Neural progenitor cell (in vitro differentiated cells): ENCODE measurements around the gene PLOD3.

ENCODE experiments used
- EZH2 ChIP-seq: fragments of 200-600 bp; sonication (generic); IDR thresholded peaks from 2 replicates; pipeline ENCODE4 v1.6.1; 2017; ENCODE audit warnings: antibody characterized with exemption, mild to moderate bottlenecking, moderate library complexity
- EZH2phosphoT487 ChIP-seq: fragments of 200-600 bp; sonication (generic); IDR thresholded peaks from 2 replicates; pipeline ENCODE4 v1.6.1; 2017; ENCODE audit warnings: antibody characterized with exemption
- TF ChIP-seq, protein P1 (sequence below): fragments of 200-600 bp; sonication (generic); IDR thresholded peaks from 2 replicates; pipeline ENCODE4 v1.5.1; 2017; ENCODE audit warnings: antibody characterized with exemption, mild to moderate bottlenecking

DNA sequence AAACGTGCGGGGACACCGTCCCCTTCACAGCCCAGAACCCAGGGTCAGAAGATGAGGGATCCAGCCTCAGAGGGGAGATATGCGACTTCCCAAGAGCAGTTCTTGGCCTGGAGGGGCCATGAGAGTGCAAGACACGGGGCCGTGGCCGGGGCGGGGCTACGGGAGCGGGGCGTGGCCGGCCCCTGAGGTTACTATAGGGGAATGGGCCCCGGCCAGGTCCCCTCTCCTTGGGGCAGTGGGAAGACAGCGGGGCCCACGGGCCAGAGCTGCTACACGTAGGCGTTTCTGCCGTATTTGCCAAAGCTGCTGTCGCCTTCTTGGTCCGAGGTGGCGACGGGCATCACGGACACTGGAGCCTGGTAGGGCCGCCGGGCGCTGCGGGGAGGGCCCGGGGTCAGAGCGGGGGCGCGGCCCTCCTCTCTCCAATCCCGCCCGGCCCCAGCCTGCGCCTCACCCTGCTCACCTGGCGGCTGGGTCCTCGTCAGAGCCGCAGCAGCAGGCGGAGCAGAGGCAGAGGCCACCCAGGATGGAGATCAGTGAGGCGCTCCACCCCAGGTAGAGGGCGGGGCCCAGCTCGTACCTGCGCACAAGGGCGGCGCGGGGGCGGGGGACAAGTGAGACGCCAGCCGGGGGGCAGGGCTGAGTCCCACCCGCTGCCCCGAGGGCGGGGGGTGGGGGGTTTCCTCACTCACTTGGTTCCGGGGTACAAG is 14.9 kb upstream of the PLOD3 start:
- TF ChIP-seq EZH2 (no peak), EZH2phosphoT487 (no peak)
- TF ChIP-seq, protein P1, sequence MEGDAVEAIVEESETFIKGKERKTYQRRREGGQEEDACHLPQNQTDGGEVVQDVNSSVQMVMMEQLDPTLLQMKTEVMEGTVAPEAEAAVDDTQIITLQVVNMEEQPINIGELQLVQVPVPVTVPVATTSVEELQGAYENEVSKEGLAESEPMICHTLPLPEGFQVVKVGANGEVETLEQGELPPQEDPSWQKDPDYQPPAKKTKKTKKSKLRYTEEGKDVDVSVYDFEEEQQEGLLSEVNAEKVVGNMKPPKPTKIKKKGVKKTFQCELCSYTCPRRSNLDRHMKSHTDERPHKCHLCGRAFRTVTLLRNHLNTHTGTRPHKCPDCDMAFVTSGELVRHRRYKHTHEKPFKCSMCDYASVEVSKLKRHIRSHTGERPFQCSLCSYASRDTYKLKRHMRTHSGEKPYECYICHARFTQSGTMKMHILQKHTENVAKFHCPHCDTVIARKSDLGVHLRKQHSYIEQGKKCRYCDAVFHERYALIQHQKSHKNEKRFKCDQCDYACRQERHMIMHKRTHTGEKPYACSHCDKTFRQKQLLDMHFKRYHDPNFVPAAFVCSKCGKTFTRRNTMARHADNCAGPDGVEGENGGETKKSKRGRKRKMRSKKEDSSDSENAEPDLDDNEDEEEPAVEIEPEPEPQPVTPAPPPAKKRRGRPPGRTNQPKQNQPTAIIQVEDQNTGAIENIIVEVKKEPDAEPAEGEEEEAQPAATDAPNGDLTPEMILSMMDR: no peak
